ENCODE results near the gene CACFD1.

Gene CACFD1

DNA sequence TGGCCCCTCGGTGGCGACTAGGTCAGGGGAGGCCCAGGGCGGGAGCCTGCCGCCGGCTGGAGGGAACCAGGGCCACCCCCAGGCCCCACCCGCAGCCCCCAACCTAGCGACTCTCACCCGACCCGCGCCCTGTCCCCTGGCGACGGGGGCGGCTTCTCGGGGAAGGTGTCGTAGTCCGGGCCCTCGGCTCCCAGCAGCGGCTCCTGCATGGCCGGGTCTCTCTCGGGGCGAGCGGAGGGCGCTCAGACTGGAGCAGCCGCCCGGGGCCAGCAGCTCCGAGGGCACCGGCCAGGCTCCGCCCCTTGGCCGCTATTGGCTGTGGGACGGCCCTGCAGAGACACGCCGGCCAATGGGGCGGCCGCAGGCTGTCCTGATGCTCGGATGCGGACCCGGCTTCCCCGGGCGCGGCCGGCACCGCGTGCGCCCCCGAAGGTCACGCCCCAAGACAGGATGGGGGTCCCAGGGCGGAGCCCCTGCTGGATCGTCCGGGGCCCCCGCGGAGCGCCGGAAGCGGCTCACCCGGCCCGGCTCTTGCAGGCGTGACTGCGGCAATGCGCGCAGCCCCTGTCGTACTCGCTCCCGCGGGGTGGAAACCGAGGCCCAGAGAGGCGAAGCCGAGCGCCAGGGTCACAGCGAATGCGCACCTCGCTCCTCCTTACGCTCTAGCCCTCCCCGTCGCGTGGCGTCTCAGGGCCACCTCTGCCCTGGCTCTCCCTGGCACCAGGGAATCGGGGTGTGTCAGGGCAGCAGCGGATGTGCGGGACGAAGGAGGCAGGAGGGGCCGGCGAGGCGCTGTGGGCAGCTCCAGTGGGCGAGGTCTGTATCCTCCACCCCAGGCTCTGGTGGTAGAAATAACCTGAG is 19.3 kb downstream of the CACFD1 start, which contains the start of gene SLC2A6:
TSS of gene SLC2A6 (minus strand) at position 249 of the 861 bp plus-strand sequence. CDS start at position 209, 40 bp downstream.
- peak; percentile 35 to 93 (median 73) for DNase-seq

DNA sequence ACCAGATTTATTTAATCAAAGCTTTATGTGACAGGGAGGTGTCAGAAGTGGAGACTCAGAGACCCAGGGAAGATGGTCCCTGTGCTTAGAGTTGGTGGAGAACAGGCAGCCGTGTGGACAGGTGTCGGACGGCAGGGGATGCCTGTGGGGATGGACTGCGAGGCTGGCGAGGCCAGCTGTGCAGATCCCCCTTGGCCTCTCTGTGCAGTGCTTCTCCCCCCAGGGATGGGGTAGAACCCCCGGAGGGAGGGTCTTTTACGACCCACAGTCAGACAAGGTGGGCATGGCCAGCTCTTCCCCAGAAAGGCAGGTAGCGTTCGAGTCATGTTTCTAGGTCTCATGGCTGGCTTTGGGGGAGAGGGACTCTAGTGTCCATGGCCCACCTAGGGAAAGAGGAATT is 23.8 kb downstream of the CACFD1 start:
- DNase-seq, result no peak

- DNase-seq, result no peak
These were observed 25.1 kb downstream of the CACFD1 start for GRCh38 chr9:133484671-133485437.

DNA sequence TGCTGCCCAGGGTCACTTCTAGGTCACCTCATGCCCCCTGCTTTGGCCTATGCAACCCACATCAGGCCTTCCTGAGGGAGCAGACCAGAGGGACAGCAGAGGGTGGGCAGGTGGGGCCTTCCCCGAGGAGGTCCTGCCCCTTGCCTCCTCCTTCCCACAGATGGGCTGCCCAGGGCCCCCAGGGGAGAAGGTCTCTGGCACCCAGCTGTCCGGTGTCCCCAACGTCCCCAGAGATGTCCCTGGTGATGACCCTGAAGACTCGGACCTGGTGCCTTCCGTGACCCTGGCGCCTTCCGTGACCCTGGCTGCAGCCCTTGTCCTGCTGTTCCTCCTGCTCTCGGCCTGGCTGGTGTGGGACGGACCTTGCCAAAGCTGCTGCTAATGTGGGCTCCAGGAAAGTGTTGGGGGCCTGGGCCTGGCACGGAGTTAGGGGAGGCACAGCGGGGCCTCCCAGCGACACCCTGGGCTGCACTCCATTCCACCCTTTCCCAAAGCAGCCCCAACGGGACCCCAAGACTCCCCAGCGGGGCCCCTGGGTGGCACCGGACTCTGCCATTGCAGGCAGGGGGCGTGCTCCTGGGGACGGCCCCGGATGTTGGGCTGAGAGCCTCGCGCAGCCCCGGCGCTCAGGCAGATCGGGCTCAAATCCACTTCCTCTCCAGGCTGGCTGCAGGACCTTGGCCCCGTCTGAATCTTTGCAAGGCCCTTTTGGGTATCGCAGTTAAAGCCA is 25.9 kb downstream of the CACFD1 start:
- DNase-seq, result no peak

GRCh38 chr9:133487331-133487725 is 27.6 kb downstream of the CACFD1 start:
- no peak for DNase-seq

GRCh38 chr9:133488686-133489252 is 29.0 kb downstream of the CACFD1 start:
- no peak for DNase-seq

DNA sequence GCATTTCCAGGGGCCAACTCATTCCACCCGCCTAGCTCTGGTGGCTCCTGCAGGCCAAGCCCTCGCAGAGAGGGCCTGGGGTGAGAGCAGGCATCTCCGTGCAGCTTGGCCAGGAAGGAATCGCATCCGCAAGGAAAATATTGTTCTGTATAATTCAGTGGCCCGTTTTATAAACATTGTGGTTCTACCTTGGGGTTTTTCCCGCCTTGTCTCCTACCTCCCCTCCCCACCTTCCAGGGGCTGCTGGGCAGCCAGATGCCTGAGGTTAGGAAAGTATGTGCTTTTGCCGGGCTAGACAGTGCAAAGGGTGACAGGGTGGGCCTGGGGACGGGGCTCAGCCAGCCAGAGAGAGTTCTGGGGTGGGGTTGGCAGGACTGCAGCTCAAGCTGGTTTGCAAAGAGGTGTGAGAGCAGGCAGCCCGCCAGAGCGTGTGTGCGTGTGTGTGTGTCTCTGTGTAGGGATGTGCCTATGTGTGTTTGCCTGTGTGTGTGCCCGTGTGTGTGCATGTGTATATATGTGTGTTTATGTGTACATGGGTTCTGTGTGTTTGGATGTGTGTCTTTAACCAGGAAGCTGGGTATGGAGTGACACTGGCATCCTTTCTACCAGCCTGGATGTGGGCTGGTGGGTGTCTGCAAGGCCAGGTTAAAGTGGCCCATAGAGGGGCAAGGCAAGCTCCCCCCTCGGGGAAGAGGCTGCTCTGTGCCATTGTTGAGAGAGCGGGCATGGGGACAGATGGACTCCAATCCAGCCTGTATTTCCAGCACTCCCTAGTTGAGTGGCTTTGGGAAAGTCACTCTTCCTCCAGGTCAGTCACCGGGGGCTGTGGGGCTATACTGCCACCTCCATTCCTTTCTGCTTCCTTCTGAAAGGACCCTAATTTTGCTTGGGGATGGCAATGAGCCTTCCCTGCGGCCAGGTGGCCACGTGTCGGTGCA is 29.7 kb downstream of the CACFD1 start:
- DNase-seq, result no peak

- DNase-seq, result no peak
These were observed 30.5 kb downstream of the CACFD1 start for GRCh38 chr9:133490201-133490681.

GRCh38 chr9:133490865-133491655 is 31.3 kb downstream of the CACFD1 start:
- no peak for DNase-seq

- no peak for DNase-seq
These were observed 31.8 kb downstream of the CACFD1 start for GRCh38 chr9:133491656-133491925.

DNA sequence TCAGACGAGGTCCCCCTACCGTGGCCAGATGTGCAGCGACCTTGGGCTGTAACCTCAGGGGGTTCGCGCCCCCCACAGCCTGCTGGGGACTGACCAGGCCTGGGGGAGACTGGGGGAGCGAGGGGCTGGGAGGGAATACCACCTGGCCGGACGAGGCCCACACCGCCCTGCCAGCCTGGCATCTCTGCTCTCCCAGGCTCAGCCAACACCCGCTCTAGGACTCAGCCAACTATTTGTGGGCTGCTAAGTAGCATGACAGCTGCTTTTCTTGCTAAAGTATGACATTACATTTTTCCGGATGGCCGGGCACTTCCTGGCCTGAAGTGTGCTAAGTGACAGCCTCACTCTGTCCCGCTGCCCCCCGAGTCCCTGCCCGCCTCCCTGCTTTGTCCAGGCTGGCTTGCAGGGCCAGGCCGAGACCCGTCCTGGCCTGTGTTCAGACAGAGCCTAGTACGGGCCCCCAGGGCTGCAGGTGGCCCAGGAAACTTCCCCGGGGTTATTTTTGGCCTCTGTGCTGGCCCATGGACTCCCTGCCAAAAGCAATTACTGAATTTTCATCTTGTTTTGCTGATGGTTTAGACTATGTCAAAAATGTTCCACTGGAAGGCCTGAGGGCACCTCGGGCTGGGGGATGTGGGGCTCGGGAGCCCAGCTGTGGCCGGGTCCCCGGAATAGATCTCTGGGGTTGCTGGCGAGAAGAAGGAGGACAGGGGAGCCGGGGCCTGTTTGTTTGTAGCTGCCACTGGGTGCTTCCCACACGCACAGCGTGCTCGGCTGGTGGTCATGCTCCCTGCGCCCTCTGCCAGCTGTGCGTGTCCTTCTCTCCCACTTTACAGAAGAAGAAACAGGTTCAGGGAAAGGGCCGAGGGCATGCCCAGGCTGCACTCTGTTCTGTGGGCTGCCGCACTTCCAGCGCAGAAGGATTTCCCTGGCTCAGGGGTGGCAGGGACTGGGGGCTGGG is 32.6 kb downstream of the CACFD1 start:
- DNase-seq, result no peak

GRCh38 chr9:133493428-133493827 is 33.6 kb downstream of the CACFD1 start:
- DNase-seq, result no peak

DNA sequence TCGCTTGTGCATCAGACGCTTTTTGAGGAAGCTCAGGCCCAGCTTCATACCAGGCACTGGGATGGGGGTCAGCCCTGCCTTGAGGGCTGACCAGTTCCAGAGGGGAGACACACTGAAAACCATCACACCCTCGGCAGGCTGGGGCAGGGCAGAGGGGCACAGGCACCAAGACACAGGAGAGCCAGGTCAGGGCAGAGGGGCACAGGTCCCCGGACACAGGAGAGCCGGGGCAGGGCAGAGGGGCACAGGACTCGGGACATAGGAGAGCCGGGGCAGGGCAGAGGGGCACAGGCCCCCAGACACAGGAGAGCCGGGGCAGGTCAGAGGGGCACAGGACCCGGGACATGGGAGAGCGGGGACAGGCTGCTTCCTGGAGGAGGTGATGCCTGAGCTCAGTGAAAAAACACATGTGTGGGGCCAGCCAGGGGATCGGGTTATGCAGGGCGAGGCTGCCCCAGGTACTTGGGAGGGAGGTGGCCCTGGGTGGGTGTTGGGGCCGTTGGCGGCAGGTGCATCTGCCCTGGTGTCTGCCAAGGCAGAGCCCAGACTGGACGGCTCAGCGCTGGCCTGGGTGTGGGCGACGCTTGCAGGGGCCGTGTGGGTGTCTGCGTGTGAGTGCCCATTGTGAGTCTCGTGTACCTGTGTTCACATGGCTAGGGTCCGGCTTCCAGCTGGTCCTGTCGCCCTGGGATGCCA is 34.2 kb downstream of the CACFD1 start:
- DNase-seq, result no peak

DNA sequence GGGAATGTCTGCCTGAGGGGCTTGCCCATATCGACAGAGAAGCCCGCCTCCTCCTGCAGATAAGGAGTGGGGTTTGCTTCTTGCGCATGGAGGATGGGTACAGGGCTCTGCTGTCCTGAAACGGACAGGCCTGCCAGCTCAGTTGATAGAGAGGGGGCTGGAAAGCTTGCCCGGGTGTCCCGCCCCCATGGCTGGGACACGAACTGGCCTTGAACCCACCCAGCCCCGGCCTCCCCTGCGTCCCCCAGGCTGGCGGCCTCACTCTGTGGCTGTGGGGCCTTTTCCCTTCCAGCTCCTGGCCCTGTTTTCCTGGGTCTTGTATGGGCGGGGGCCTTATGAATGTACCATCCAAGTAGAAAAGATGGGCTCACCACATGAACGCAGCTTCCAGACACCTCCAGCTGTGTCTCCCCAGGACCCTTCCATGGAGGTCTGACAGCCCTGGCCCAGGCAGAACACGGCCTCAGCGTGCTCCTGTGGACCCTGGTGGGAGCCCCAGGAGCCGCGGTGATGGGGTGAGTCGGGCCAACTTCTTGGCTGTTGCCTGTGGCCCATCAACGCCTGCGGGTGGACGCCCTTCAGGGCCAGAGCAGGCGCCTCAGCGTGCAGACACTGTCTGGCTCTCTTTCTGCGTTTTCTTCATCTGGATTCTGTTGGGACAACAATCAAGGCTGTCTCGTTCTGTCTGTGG is 35.0 kb downstream of the CACFD1 start:
- no peak for DNase-seq

- no peak for DNase-seq
These were observed 35.8 kb downstream of the CACFD1 start for GRCh38 chr9:133495327-133496293.
